PC-3 (cell line): Measurements from ENCODE around the gene CBFA2T3.

ENCODE experiments used
- CTCF ChIP-seq: fragments of 300-600 bp; sonication (generic); conservative IDR thresholded peaks from 2 replicates; pipeline ENCODE4 v1.5.1; 2017; ENCODE audit warnings: antibody characterized with exemption, low read depth, mild to moderate bottlenecking, low read length
- EZH2phosphoT487 ChIP-seq: fragments of 300-600 bp; sonication (generic); IDR thresholded peaks from 2 replicates; pipeline ENCODE4 v1.6.1; 2018; ENCODE audit warnings: mild to moderate bottlenecking, antibody characterized with exemption, low read length, borderline replicate concordance

GRCh38 chr16:89014403-89015230 lies 37.6 kb upstream of the CBFA2T3 start:
- TF ChIP-seq EZH2phosphoT487 (no peak), CTCF (no peak)
